ENCODE data around the gene KLHDC7B. TPM values are rescaled to one million over a fixed set of nuclear protein-coding genes. Genes with fewer than 3 reads are reported as not detected.

The KLHDC7B gene
- total and polyA plus RNA-seq, 5 experiments from 2014 or later = 5.3 to 7.9 (median 6.2) TPM

GRCh38 chr22:50544078-50544745 lies 1.5 kb upstream of the KLHDC7B start:
- peak; percentile 53 to 58 for ATAC-seq

GRCh38 chr22:50544746-50545253 lies 899 bp upstream of the KLHDC7B start:
- H3K27me3 Mint-ChIP-seq = no peaks in the 10 kb centered on the region
- peaks cover 12 to 63% (median 35%) of the 10 kb centered on the region in 4 donors for H3K4me1 Mint-ChIP-seq
- no peaks in the 10 kb centered on the region for H3K36me3 Mint-ChIP-seq
- H3K9me3 Mint-ChIP-seq = no peaks in the 10 kb centered on the region
- DNase-seq (no peak), ATAC-seq (no peak)
- peak overlapping the region in 8 of 10 donors; percentile 16 to 74 (median 66) for H3K4me3 Mint-ChIP-seq
- peak overlapping the region in 9 of 10 donors; percentile 5 to 93 (median 56) for H3K27ac Mint-ChIP-seq
- POLR2A ChIA-PET = interaction anchor here (0.9 to 3.1 kb wide), 5 partner anchors 12 to 77 kb away, joined by 4 to 15 read pairs (median 7); partner anchors contain the start of genes SCO2 and TYMP

More at GRCh38 chr22:50544078-50544745, 1.5 kb upstream of the KLHDC7B start:
- H3K27ac Mint-ChIP-seq = peak overlapping the region in 9 of 10 donors; percentile 31 to 83 (median 73)
- POLR2A ChIA-PET = interaction anchor here (1.0 to 3.1 kb wide), 5 partner anchors 12 to 77 kb away, joined by 3 to 15 read pairs (median 7); partner anchors contain the start of genes SCO2 and TYMP
- H3K36me3 Mint-ChIP-seq = no peaks in the 10 kb centered on the region
- H3K4me1 Mint-ChIP-seq = peaks cover 13 to 65% (median 35%) of the 10 kb centered on the region in 4 donors
- DNase-seq = peak; percentile 65 to 84 (median 72)
- H3K4me3 Mint-ChIP-seq = peak overlapping the region; percentile 54 to 74 (median 66)
- no peaks in the 10 kb centered on the region for H3K27me3 Mint-ChIP-seq
- no peaks in the 10 kb centered on the region for H3K9me3 Mint-ChIP-seq

GRCh38 chr22:50546326-50547262 lies 895 bp downstream of the KLHDC7B start:
- no peaks in the 10 kb centered on the region for H3K9me3 Mint-ChIP-seq
- H3K36me3 Mint-ChIP-seq = no peaks in the 10 kb centered on the region
- H3K4me1 Mint-ChIP-seq = peaks cover 21 to 63% (median 45%) of the 10 kb centered on the region in 4 donors
- no peaks in the 10 kb centered on the region for H3K27me3 Mint-ChIP-seq
- ATAC-seq (no peak), DNase-seq (no peak)
- peak overlapping the region in 8 of 10 donors; percentile 11 to 75 (median 52) for H3K4me3 Mint-ChIP-seq
- POLR2A ChIA-PET = interaction anchor here (0.5 to 6.7 kb wide), 8 partner anchors 7 to 233 kb away, joined by 3 to 72 read pairs (median 20); partner anchors contain the start of genes LMF2, NCAPH2, SCO2 and TYMP
- H3K27ac Mint-ChIP-seq = peak overlapping the region in 8 of 10 donors; percentile 22 to 93 (median 58)

GRCh38 chr22:50547263-50547985 lies 1.7 kb downstream of the KLHDC7B start:
- H3K27me3 Mint-ChIP-seq = no peaks in the 10 kb centered on the region
- peak overlapping the region in 6 of 10 donors; percentile 40 to 86 (median 77) for H3K27ac Mint-ChIP-seq
- ATAC-seq (no peak), DNase-seq (no peak)
- POLR2A ChIA-PET = interaction anchor here (0.5 to 6.7 kb wide), 13 partner anchors 8 to 232 kb away, joined by 3 to 72 read pairs (median 6); partner anchors contain the start of genes LMF2, NCAPH2, PPP6R2 and SCO2
- H3K36me3 Mint-ChIP-seq = no peaks in the 10 kb centered on the region
- no peaks in the 10 kb centered on the region for H3K9me3 Mint-ChIP-seq
- peak overlapping the region in 7 of 10 donors; percentile 14 to 81 (median 56) for H3K4me3 Mint-ChIP-seq
- H3K4me1 Mint-ChIP-seq = peaks cover 21 to 54% (median 46%) of the 10 kb centered on the region in 4 donors

GRCh38 chr22:50548040-50548920 lies 2.6 kb downstream of the KLHDC7B start:
- DNase-seq = peak; percentile 33 to 80 (median 58)
- ATAC-seq = peak; percentile 65 to 69
- no peaks in the 10 kb centered on the region for H3K36me3 Mint-ChIP-seq
- no peaks in the 10 kb centered on the region for H3K9me3 Mint-ChIP-seq
- H3K4me3 Mint-ChIP-seq = peak overlapping the region in 9 of 10 donors; percentile 61 to 80 (median 71)
- POLR2A ChIA-PET = interaction anchor here (0.6 to 6.7 kb wide), 23 partner anchors 9 to 206 kb away, joined by 3 to 72 read pairs (median 5); partner anchors contain the start of genes ARSA, CHKB, LMF2 and NCAPH2
- peak overlapping the region in 9 of 10 donors; percentile 65 to 88 (median 82) for H3K27ac Mint-ChIP-seq
- no peaks in the 10 kb centered on the region for H3K27me3 Mint-ChIP-seq
- H3K4me1 Mint-ChIP-seq = peaks cover 19 to 51% (median 46%) of the 10 kb centered on the region in 4 donors

- ATAC-seq (peak; percentile 20 to 23), DNase-seq (no peak)
- Mint-ChIP-seq H3K4me1 (peaks cover 19 to 51% (median 44%) of the 10 kb centered on the region in 4 donors), H3K27ac (peak overlapping the region; percentile 63 to 93 (median 86)), H3K4me3 (peak overlapping the region; percentile 72 to 88 (median 78)), H3K27me3 (no peaks in the 10 kb centered on the region), H3K36me3 (no peaks in the 10 kb centered on the region), H3K9me3 (no peaks in the 10 kb centered on the region)
- POLR2A ChIA-PET = interaction anchor here (0.6 to 6.7 kb wide), 23 partner anchors 9 to 207 kb away, joined by 3 to 72 read pairs (median 6); partner anchors contain the start of genes ARSA, CHKB, LMF2 and NCAPH2
Measured at GRCh38 chr22:50548921-50549790, 3.5 kb downstream of the KLHDC7B start.

GRCh38 chr22:50550395-50550794 lies 4.7 kb downstream of the KLHDC7B start:
- ATAC-seq (no peak), DNase-seq (no peak)
- Mint-ChIP-seq H3K4me1 (peaks cover 17 to 40% (median 32%) of the 10 kb centered on the region in 4 donors), H3K4me3 (peak overlapping the region; percentile 50 to 88 (median 76)), H3K36me3 (no peaks in the 10 kb centered on the region), H3K27me3 (no peaks in the 10 kb centered on the region), H3K27ac (peak overlapping the region in 9 of 10 donors; percentile 14 to 93 (median 68)), H3K9me3 (no peaks in the 10 kb centered on the region)
- POLR2A ChIA-PET = interaction anchor here (0.9 to 6.7 kb wide), 7 partner anchors 10 to 71 kb away, joined by 3 to 72 read pairs (median 10); partner anchors contain the start of genes CHKB, SCO2, SYCE3 and TYMP

- DNase-seq = no peak
- no peak for ATAC-seq
- peaks cover 12 to 32% (median 24%) of the 10 kb centered on the region in 4 donors for H3K4me1 Mint-ChIP-seq
- peak overlapping the region in 6 of 10 donors; percentile 26 to 76 (median 56) for H3K4me3 Mint-ChIP-seq
- peak overlapping the region in 5 of 10 donors; percentile 67 to 93 (median 80) for H3K27ac Mint-ChIP-seq
- no peaks in the 10 kb centered on the region for H3K36me3 Mint-ChIP-seq
- POLR2A ChIA-PET = interaction anchor here (0.9 to 6.7 kb wide), 5 partner anchors 11 to 32 kb away, joined by 3 to 72 read pairs (median 10); partner anchors contain the start of genes CHKB, SCO2, SYCE3 and TYMP
- no peaks in the 10 kb centered on the region for H3K9me3 Mint-ChIP-seq
- H3K27me3 Mint-ChIP-seq = no peaks in the 10 kb centered on the region
Measured at GRCh38 chr22:50551160-50551752, 5.6 kb downstream of the KLHDC7B start.

GRCh38 chr22:50553310-50553709 lies 7.6 kb downstream of the KLHDC7B start:
- POLR2A ChIA-PET = interaction anchor here (4.0 to 6.7 kb wide), 2 partner anchors 13 to 26 kb away, joined by 19 to 72 read pairs; partner anchors contain the start of genes SCO2 and TYMP
- Mint-ChIP-seq H3K9me3 (no peaks in the 10 kb centered on the region), H3K27me3 (no peaks in the 10 kb centered on the region), H3K36me3 (no peaks in the 10 kb centered on the region), H3K4me1 (peaks cover 10 to 27% (median 22%) of the 10 kb centered on the region in 4 donors), H3K27ac (no peak overlapping the region), H3K4me3 (no peak overlapping the region)
- no peak for DNase-seq
- no peak for ATAC-seq

All from naive thymus-derived CD8-positive, alpha-beta T cell (primary cell).